Measurements from ENCODE around the gene XCR1. TPM values are rescaled to one million over a fixed set of nuclear protein-coding genes. Genes with fewer than 3 reads are reported as not detected.
"Not testable (repeated sequence)": the region's sequence is repeated elsewhere in the genome, so short reads cannot be mapped to it uniquely, and the experiment has no call there.

The XCR1 gene
- total RNA-seq, 1 experiment from 2014 or later, result not detected

GRCh38 chr3:46049093-46049492 is 21.8 kb upstream of the XCR1 start:
- BruUV-seq (replicated peaks), result no TSS peak
- no peak overlapping the region for H2AFZ ChIP-seq (ENCODE audit: low read depth, low read length, poor library complexity, severe bottlenecking)
- H4K20me1 ChIP-seq (ENCODE audit: insufficient read depth), result no peaks in the 10 kb centered on the region
- no peak overlapping the region for H3K4me2 ChIP-seq (ENCODE audit: low read length)
- intact Hi-C loops (cut with micrococcal nuclease), result no loop called here
- no peaks in the 10 kb centered on the region for H3K4me1 ChIP-seq (ENCODE audit: control insufficient read depth in 1 of 2, insufficient read depth in 2 of 2, low read length in 2 of 2)
- H3K27ac ChIP-seq (ENCODE audit: low read depth, low read length), result no peak overlapping the region
- TF ChIP-seq, protein P1, sequence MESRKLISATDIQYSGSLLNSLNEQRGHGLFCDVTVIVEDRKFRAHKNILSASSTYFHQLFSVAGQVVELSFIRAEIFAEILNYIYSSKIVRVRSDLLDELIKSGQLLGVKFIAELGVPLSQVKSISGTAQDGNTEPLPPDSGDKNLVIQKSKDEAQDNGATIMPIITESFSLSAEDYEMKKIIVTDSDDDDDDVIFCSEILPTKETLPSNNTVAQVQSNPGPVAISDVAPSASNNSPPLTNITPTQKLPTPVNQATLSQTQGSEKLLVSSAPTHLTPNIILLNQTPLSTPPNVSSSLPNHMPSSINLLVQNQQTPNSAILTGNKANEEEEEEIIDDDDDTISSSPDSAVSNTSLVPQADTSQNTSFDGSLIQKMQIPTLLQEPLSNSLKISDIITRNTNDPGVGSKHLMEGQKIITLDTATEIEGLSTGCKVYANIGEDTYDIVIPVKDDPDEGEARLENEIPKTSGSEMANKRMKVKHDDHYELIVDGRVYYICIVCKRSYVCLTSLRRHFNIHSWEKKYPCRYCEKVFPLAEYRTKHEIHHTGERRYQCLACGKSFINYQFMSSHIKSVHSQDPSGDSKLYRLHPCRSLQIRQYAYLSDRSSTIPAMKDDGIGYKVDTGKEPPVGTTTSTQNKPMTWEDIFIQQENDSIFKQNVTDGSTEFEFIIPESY (IDR thresholded peaks at IDR 0.05; ENCODE audit: extremely low read depth, insufficient replicate concordance, low read length), result no peak
- TF ChIP-seq EZH2phosphoT487 (IDR thresholded peaks at IDR 0.05; ENCODE audit: borderline replicate concordance) (no peak), YY1 (IDR thresholded peaks at IDR 0.05; ENCODE audit: extremely low read depth, insufficient replicate concordance, low read depth, low read length) (no peak), JUND (IDR thresholded peaks at IDR 0.05) (no peak), EGR1 (IDR thresholded peaks at IDR 0.05; ENCODE audit: low read depth) (no peak), ZFX (IDR thresholded peaks at IDR 0.05) (no peak), ATF3 (IDR thresholded peaks at IDR 0.05) (no peak)
- H3K79me2 ChIP-seq (ENCODE audit: insufficient read depth, low read length), result no peaks in the 10 kb centered on the region
- no peak for ATAC-seq
- H3K27me3 ChIP-seq (ENCODE audit: insufficient read depth, low read length), result peaks cover 3% of the 10 kb centered on the region; the same call in 1 of the 2 replicates
- DNase-seq (ENCODE audit: low read depth, low spot score), result no peak
- ChIA-PET CTCF (no interaction called here), RAD21 (ENCODE audit: low non-redundant PET in 1 of 2, low total read pairs in 2 of 2, uncharacterized antibody in 2 of 2, unreplicated experiment in 2 of 2) (no interaction called here), POLR2A (no interaction called here)
- H3K9ac ChIP-seq (ENCODE audit: low read length), result no peak overlapping the region
- H3K9me3 ChIP-seq (ENCODE audit: control insufficient read depth in 1 of 2, insufficient read depth in 1 of 2, low read depth in 1 of 2, low read length in 2 of 2), result no peaks in the 10 kb centered on the region
- no peaks in the 10 kb centered on the region for H3K9me2 ChIP-seq (ENCODE audit: insufficient read depth)
- no peaks in the 10 kb centered on the region for H3K36me3 ChIP-seq (ENCODE audit: control insufficient read depth in 1 of 2, insufficient read depth in 2 of 2, low read length in 2 of 2)
- no peak overlapping the region for H3K4me3 ChIP-seq (replicated peaks in 1 of 2; ENCODE audit: low read depth in 1 of 2, low read length in 2 of 2)

DNA sequence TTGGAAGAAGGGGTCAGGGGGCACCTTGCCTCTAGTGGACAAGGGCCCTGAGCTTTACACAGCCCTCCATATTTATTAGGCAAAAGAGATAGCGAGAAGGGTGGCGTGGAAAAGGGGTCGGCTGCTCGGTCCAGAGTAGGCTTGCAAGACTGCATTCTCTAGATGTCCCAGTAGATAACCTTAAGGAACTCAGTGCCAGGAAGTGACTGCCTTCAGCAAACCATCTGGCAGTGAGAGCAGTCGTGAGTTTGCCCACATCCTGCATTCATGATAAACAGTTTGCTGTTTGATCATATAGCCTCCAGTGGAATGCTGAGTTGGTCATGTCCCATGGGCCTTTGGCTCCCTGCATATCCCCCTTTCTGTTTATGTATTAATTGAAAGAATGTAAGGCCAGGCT is 18.9 kb upstream of the XCR1 start:
- ATAC-seq, result not testable (repeated sequence)

More for the DNA sequence above, 18.9 kb upstream of the XCR1 start:
- BruUV-seq (replicated peaks); H3K9me2 ChIP-seq (ENCODE audit: insufficient read depth); H4K20me1 ChIP-seq (ENCODE audit: insufficient read depth); H3K4me1 ChIP-seq (ENCODE audit: control insufficient read depth in 1 of 2, insufficient read depth in 2 of 2, low read length in 2 of 2); CTCF ChIA-PET; H3K9me3 ChIP-seq (ENCODE audit: control insufficient read depth in 1 of 2, insufficient read depth in 1 of 2, low read depth in 1 of 2, low read length in 2 of 2); POLR2A ChIA-PET; H3K36me3 ChIP-seq (ENCODE audit: control insufficient read depth in 1 of 2, insufficient read depth in 2 of 2, low read length in 2 of 2); H3K4me3 ChIP-seq (replicated peaks in 1 of 2; ENCODE audit: low read depth in 1 of 2, low read length in 2 of 2); RAD21 ChIA-PET (ENCODE audit: low non-redundant PET in 1 of 2, low total read pairs in 2 of 2, uncharacterized antibody in 2 of 2, unreplicated experiment in 2 of 2); H3K27me3 ChIP-seq (ENCODE audit: insufficient read depth, low read length); H3K27ac ChIP-seq (ENCODE audit: low read depth, low read length); H2AFZ ChIP-seq (ENCODE audit: low read depth, low read length, poor library complexity, severe bottlenecking); H3K79me2 ChIP-seq (ENCODE audit: insufficient read depth, low read length); DNase-seq (ENCODE audit: low read depth, low spot score); H3K9ac ChIP-seq (ENCODE audit: low read length); intact Hi-C loops (cut with micrococcal nuclease); H3K4me2 ChIP-seq (ENCODE audit: low read length): not testable (repeated sequence)

Measured in HCT116 (cell line).